ENCODE data around the gene FAM3C. TPM values are rescaled to one million over a fixed set of nuclear protein-coding genes. Genes with fewer than 3 reads are reported as not detected.

Gene FAM3C
- total and polyA plus RNA-seq, 4 donors = 16.5 to 32.3 (median 22.5) TPM

- no peak overlapping the region for H3K9ac ChIP-seq (ENCODE audit: low read depth in 1 of 2, low read length in 2 of 2)
- 90% methylated on average over 2 of the region's 2 CpGs for WGBS
- H3K9me3 ChIP-seq (ENCODE audit: control insufficient read depth in 4 of 4, low read length in 3 of 4) = no peaks in the 10 kb centered on the region
- peaks cover 0 to 3% (median under 1%) of the 10 kb centered on the region in 4 donors for H3K36me3 ChIP-seq (ENCODE audit: control insufficient read depth in 4 of 4, insufficient read depth in 3 of 4, low read depth in 1 of 4, low read length in 3 of 4)
- TF ChIP-seq JUND (IDR thresholded peaks at IDR 0.05) = no peak
- TF ChIP-seq ATF3 (IDR thresholded peaks at IDR 0.05) = no peak
- no peak for TF ChIP-seq GABPA (IDR thresholded peaks at IDR 0.05 in 1 of 2, conservative IDR thresholded peaks at IDR 0.05 in 1 of 2)
- no peak for TF ChIP-seq RXRA (IDR thresholded peaks at IDR 0.05)
- TF ChIP-seq REST (IDR thresholded peaks at IDR 0.05) = no peak
- no peak for TF ChIP-seq EGR1 (IDR thresholded peaks at IDR 0.05; ENCODE audit: low read depth in 2 of 2)
- TF ChIP-seq SP1 (IDR thresholded peaks at IDR 0.05) = no peak
- no peak for TF ChIP-seq RAD21 (IDR thresholded peaks at IDR 0.05)
- no peak for TF ChIP-seq HNF4A (conservative IDR thresholded peaks at IDR 0.05)
- no peak for TF ChIP-seq TAF1 (conservative IDR thresholded peaks at IDR 0.05)
- no peak for TF ChIP-seq CTCF (IDR thresholded peaks at IDR 0.05; ENCODE audit: low read depth, low read length, missing input control)
- TF ChIP-seq FOXA2 (IDR thresholded peaks at IDR 0.05) = no peak
- H3K27me3 ChIP-seq (ENCODE audit: control insufficient read depth in 4 of 4, insufficient read depth in 4 of 4, low read length in 3 of 4) = no peaks in the 10 kb centered on the region
- H3K27ac ChIP-seq (ENCODE audit: low read depth in 1 of 2, low read length in 2 of 2) = no peak overlapping the region
- no peak for DNase-seq (ENCODE audit: low spot score)
- H3K4me1 ChIP-seq (ENCODE audit: control insufficient read depth in 4 of 4, insufficient read depth in 4 of 4, low read length in 3 of 4) = peaks cover 0 to 4% (median under 1%) of the 10 kb centered on the region in 4 donors
- no peak overlapping the region for H3K4me3 ChIP-seq (ENCODE audit: low read depth in 1 of 3, low read length in 3 of 3)
Observed at GRCh38 chr7:121300685-121301420, 95.3 kb downstream of the FAM3C start.

Other genes with a start within 250 kb of the FAM3C start
- not detected for gene WNT16, start 67.3 kb downstream of the FAM3C start, total RNA-seq
- gene WNT16, start 67.3 kb downstream of the FAM3C start, polyA plus RNA-seq = not detected